SK-N-SH treated with all-trans-retinoic acid at 6 μM for 48 hours (cell line): ENCODE measurements around the gene CACNG1.

Source experiments
- ATAC-seq: fragments of 200-7000 bp; cut with Tn5 transposase; 3 replicates; pipeline ENCODE4 v1.9.1; 2020; ENCODE audit warnings: mild to moderate bottlenecking, moderate library complexity
- ARNTL ChIP-seq: fragments of 450-650 bp; formaldehyde crosslinking; IDR thresholded peaks from 2 replicates; pipeline ENCODE4 v1.5.0; 2020; ENCODE audit warnings: low read depth, mild to moderate bottlenecking, moderate library complexity, borderline replicate concordance
- BACH2 ChIP-seq: fragments of 250-450 bp; sonication (Bioruptor Pico); IDR thresholded peaks from 2 replicates; pipeline ENCODE4 v1.9.0; 2021; ENCODE audit warnings: mild to moderate bottlenecking, borderline replicate concordance
- CSDC2 ChIP-seq: fragments of 250-450 bp; sonication (Bioruptor Pico); IDR thresholded peaks from 2 replicates; pipeline ENCODE4 v1.5.0; 2020; ENCODE audit warnings: mild to moderate bottlenecking, moderate library complexity
- ESRRG ChIP-seq: fragments of 250-450 bp; sonication (Bioruptor Pico); IDR thresholded peaks from 2 replicates; pipeline ENCODE4 v1.6.1; 2021; ENCODE audit warnings: mild to moderate bottlenecking
- GLIS3 ChIP-seq: fragments of 250-450 bp; sonication (Bioruptor Pico); IDR thresholded peaks from 2 replicates; pipeline ENCODE4 v1.5.0; 2020; ENCODE audit warnings: mild to moderate bottlenecking, moderate library complexity
- ISL1 ChIP-seq: fragments of 250-450 bp; sonication (Bioruptor Pico); IDR thresholded peaks from 2 replicates; pipeline ENCODE4 v2.1.2; 2022; ENCODE audit warnings: mild to moderate bottlenecking, moderate library complexity
- OSR1 ChIP-seq: fragments of 250-450 bp; sonication (Bioruptor Pico); IDR thresholded peaks from 2 replicates; pipeline ENCODE4 v1.8.0; 2022; ENCODE audit warnings: moderate library complexity, mild to moderate bottlenecking, inconsistent platforms
- POU6F1 ChIP-seq: fragments of 250-450 bp; sonication (Bioruptor Pico); IDR thresholded peaks from 2 replicates; pipeline ENCODE4 v1.8.0; 2021; ENCODE audit warnings: low read depth, mild to moderate bottlenecking, moderate library complexity, borderline replicate concordance
- PPARA ChIP-seq: fragments of 250-450 bp; sonication (Bioruptor Pico); IDR thresholded peaks from 2 replicates; pipeline ENCODE4 v1.5.0; 2020; ENCODE audit warnings: mild to moderate bottlenecking, borderline replicate concordance
- RARB ChIP-seq: fragments of 250-450 bp; sonication (Bioruptor Pico); IDR thresholded peaks from 2 replicates; pipeline ENCODE4 v1.8.0; 2021; ENCODE audit warnings: mild to moderate bottlenecking, moderate library complexity
- SNAI2 ChIP-seq: fragments of 250-450 bp; sonication (Bioruptor Pico); IDR thresholded peaks from 2 replicates; pipeline ENCODE4 v1.5.0; 2020; ENCODE audit warnings: mild to moderate bottlenecking, moderate library complexity
- TOX ChIP-seq: fragments of 250-450 bp; sonication (Bioruptor Pico); IDR thresholded peaks from 2 replicates; pipeline ENCODE4 v1.8.0; 2021; ENCODE audit warnings: mild to moderate bottlenecking, moderate library complexity, borderline replicate concordance
- TSHZ2 ChIP-seq: fragments of 250-450 bp; sonication (Bioruptor Pico); IDR thresholded peaks from 2 replicates; pipeline ENCODE4 v1.5.0; 2020; ENCODE audit warnings: mild to moderate bottlenecking, moderate library complexity
- ZC3H10 ChIP-seq: fragments of 250-450 bp; sonication (Bioruptor Pico); IDR thresholded peaks from 2 replicates; pipeline ENCODE4 v1.5.1; 2021; ENCODE audit warnings: mild to moderate bottlenecking, moderate library complexity
- ZFP3 ChIP-seq: fragments of 250-450 bp; sonication (Bioruptor Pico); IDR thresholded peaks from 2 replicates; pipeline ENCODE4 v1.5.0; 2020; ENCODE audit warnings: mild to moderate bottlenecking, moderate library complexity
- ZFP30 ChIP-seq: fragments of 450-650 bp; formaldehyde crosslinking; IDR thresholded peaks from 2 replicates; pipeline ENCODE4 v1.5.0; 2022; ENCODE audit warnings: mild to moderate bottlenecking, moderate library complexity
- ZNF565 ChIP-seq: fragments of 450-650 bp; formaldehyde crosslinking; conservative IDR thresholded peaks from 2 replicates; pipeline ENCODE4 v1.5.0; 2020; ENCODE audit warnings: low read depth, mild to moderate bottlenecking, moderate library complexity
- TF ChIP-seq, protein P1 (sequence below): fragments of 250-450 bp; sonication (Bioruptor Pico); IDR thresholded peaks from 2 replicates; pipeline ENCODE4 v1.5.1; 2021; ENCODE audit warnings: mild to moderate bottlenecking, moderate library complexity
- TF ChIP-seq, protein P2 (sequence below): fragments of 250-450 bp; sonication (Bioruptor Pico); IDR thresholded peaks from 2 replicates; pipeline ENCODE4 v1.8.0; 2020; ENCODE audit warnings: mild to moderate bottlenecking, moderate library complexity, borderline replicate concordance
- TF ChIP-seq, protein P3 (sequence below): fragments of 250-450 bp; sonication (Bioruptor Pico); IDR thresholded peaks from 2 replicates; pipeline ENCODE4 v1.5.1; 2020; ENCODE audit warnings: low read depth, mild to moderate bottlenecking, moderate library complexity

The CACNG1 gene

GRCh38 chr17:67043283-67043682 lies 1.1 kb upstream of the CACNG1 start (continued):
- no peak for TF ChIP-seq CSDC2 (CRISPR knock-in tag)

- no peak; the same call in 2 of the 3 replicates for ATAC-seq
- TF ChIP-seq ZFP3 (CRISPR knock-in tag), result no peak
- TF ChIP-seq POU6F1 (CRISPR knock-in tag), result no peak
- TF ChIP-seq ISL1 (CRISPR knock-in tag), result no peak
- no peak for TF ChIP-seq ZC3H10 (CRISPR knock-in tag)
- no peak for TF ChIP-seq OSR1 (CRISPR knock-in tag)
- TF ChIP-seq PPARA (CRISPR knock-in tag), result no peak
- TF ChIP-seq ESRRG (CRISPR knock-in tag), result no peak
- TF ChIP-seq, protein P1, sequence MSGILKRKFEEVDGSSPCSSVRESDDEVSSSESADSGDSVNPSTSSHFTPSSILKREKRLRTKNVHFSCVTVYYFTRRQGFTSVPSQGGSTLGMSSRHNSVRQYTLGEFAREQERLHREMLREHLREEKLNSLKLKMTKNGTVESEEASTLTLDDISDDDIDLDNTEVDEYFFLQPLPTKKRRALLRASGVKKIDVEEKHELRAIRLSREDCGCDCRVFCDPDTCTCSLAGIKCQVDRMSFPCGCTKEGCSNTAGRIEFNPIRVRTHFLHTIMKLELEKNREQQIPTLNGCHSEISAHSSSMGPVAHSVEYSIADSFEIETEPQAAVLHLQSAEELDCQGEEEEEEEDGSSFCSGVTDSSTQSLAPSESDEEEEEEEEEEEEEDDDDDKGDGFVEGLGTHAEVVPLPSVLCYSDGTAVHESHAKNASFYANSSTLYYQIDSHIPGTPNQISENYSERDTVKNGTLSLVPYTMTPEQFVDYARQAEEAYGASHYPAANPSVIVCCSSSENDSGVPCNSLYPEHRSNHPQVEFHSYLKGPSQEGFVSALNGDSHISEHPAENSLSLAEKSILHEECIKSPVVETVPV, result no peak
- TF ChIP-seq, protein P2, sequence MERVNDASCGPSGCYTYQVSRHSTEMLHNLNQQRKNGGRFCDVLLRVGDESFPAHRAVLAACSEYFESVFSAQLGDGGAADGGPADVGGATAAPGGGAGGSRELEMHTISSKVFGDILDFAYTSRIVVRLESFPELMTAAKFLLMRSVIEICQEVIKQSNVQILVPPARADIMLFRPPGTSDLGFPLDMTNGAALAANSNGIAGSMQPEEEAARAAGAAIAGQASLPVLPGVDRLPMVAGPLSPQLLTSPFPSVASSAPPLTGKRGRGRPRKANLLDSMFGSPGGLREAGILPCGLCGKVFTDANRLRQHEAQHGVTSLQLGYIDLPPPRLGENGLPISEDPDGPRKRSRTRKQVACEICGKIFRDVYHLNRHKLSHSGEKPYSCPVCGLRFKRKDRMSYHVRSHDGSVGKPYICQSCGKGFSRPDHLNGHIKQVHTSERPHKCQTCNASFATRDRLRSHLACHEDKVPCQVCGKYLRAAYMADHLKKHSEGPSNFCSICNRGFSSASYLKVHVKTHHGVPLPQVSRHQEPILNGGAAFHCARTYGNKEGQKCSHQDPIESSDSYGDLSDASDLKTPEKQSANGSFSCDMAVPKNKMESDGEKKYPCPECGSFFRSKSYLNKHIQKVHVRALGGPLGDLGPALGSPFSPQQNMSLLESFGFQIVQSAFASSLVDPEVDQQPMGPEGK (CRISPR knock-in tag), result no peak
- no peak for TF ChIP-seq ZNF565 (CRISPR knock-in tag)
- no peak for TF ChIP-seq SNAI2
- TF ChIP-seq, protein P3, sequence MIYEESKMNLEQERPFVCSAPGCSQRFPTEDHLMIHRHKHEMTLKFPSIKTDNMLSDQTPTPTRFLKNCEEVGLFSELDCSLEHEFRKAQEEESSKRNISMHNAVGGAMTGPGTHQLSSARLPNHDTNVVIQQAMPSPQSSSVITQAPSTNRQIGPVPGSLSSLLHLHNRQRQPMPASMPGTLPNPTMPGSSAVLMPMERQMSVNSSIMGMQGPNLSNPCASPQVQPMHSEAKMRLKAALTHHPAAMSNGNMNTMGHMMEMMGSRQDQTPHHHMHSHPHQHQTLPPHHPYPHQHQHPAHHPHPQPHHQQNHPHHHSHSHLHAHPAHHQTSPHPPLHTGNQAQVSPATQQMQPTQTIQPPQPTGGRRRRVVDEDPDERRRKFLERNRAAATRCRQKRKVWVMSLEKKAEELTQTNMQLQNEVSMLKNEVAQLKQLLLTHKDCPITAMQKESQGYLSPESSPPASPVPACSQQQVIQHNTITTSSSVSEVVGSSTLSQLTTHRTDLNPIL, result no peak
- TF ChIP-seq BACH2, result no peak
These were observed 586 bp downstream of the CACNG1 start for GRCh38 chr17:67044940-67045339.

GRCh38 chr17:67046398-67046797 lies 2.0 kb downstream of the CACNG1 start:
- TF ChIP-seq ARNTL (no peak), BACH2 (no peak), ZFP3 (CRISPR knock-in tag) (no peak), OSR1 (CRISPR knock-in tag) (no peak), CSDC2 (CRISPR knock-in tag) (no peak), POU6F1 (CRISPR knock-in tag) (no peak)
- ATAC-seq, result no peak

GRCh38 chr17:67047382-67047781 lies 3.0 kb downstream of the CACNG1 start:
- TF ChIP-seq, protein P1, result no peak
- TF ChIP-seq PPARA (CRISPR knock-in tag), result no peak
- no peak for ATAC-seq

DNA sequence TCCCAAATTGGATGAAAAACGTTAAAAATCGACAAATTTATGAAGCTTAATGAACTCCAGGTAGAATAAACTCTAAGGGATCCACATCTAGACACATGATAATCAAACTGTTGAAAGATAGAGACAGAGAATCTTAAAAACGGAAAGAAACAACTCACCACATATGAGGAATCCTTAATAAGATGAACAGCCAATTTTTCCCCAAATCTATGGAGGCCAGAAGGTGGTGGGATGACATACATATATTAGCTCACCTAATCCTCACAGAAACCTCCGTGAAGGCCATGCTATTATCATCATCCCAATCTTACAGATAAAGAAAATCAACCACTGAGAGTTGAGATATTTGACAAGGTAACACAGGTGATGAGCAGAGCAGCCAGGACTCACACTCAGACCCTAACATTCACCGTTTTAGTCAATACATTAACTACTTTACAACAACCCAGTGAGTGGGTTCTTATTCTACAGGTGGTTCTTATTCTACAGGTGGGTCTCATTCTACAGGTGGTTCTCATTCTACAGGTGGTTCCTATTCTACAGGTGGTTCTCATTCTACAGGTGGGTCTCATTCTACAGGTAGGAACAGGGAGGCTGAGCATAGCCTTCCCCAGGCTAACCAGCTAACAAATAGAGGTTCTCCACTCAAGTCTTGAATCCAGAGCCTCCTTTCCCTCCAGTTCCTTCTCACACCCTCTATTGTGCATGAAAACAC lies 4.8 kb downstream of the CACNG1 start:
- no peak for ATAC-seq
- TF ChIP-seq, protein P2 (CRISPR knock-in tag), result no peak
- TF ChIP-seq TOX (CRISPR knock-in tag) (no peak), ZFP30 (CRISPR knock-in tag) (no peak), TSHZ2 (no peak), ZC3H10 (CRISPR knock-in tag) (no peak), RARB (CRISPR knock-in tag) (no peak), BACH2 (no peak), GLIS3 (no peak)
